ENCODE data around the gene BRICD5. TPM values are rescaled to one million over a fixed set of nuclear protein-coding genes. Genes with fewer than 3 reads are reported as not detected.
A peak's percentile ranks its signal among the peaks of the same experiment; 100 is the strongest.

BRICD5 gene
- total and polyA plus RNA-seq, 2 of the 13 experiments (the other 11 are each of a cell fraction or from before 2014, with no cell fraction given) = 1.6 to 5.8 TPM

DNA sequence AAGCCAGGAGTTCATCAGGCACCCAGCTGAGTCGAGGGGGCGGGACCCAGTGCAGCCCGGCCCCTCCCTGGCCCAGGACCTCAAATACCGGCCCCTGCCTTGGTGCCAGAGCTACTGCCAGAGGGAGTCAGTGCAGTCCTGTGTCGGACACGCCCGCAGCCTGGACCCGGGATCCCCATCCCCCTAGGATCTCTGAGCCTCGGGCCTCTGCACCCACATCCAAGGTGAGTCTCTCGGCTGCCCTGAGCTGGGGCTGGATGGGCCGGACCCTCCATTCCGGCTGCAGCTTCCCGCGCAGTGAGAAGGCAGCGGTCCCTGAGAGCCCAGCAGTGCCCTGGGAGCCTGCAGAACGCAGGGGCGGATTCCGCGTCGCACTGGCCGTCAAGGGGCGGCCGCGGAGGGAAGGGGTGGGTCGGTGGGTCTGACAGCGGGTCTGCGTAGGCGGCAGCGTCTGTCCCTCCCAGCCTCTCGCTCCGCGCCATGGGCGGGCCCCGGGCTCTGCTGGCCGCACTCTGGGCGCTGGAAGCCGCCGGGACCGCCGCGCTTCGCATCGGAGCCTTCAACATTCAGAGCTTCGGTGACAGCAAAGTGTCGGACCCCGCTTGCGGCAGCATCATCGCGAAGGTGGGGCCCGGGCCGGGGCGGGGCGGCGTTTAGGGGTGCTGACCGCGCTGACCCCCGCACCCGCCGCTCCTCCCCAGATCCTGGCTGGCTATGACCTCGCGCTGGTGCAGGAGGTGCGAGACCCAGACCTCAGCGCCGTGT is 25.9 kb upstream of the BRICD5 start, which contains the start of gene DNASE1L2 (continued):
- no peak for TF ChIP-seq JARID2 (CRISPR knock-in tag; IDR thresholded peaks at IDR 0.05; ENCODE audit: insufficient replicate concordance)
- TF ChIP-seq SRY (CRISPR knock-in tag; IDR thresholded peaks at IDR 0.05) = 0 out of 2 replicates have a peak, but pooled peaks have one; percentile 35
- TF ChIP-seq, protein P1, sequence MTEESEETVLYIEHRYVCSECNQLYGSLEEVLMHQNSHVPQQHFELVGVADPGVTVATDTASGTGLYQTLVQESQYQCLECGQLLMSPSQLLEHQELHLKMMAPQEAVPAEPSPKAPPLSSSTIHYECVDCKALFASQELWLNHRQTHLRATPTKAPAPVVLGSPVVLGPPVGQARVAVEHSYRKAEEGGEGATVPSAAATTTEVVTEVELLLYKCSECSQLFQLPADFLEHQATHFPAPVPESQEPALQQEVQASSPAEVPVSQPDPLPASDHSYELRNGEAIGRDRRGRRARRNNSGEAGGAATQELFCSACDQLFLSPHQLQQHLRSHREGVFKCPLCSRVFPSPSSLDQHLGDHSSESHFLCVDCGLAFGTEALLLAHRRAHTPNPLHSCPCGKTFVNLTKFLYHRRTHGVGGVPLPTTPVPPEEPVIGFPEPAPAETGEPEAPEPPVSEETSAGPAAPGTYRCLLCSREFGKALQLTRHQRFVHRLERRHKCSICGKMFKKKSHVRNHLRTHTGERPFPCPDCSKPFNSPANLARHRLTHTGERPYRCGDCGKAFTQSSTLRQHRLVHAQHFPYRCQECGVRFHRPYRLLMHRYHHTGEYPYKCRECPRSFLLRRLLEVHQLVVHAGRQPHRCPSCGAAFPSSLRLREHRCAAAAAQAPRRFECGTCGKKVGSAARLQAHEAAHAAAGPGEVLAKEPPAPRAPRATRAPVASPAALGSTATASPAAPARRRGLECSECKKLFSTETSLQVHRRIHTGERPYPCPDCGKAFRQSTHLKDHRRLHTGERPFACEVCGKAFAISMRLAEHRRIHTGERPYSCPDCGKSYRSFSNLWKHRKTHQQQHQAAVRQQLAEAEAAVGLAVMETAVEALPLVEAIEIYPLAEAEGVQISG (CRISPR knock-in tag; IDR thresholded peaks at IDR 0.05) = 0 out of 2 replicates have a peak, but pooled peaks have one; percentile 25
- TF ChIP-seq U2AF2 (IDR thresholded peaks at IDR 0.05; ENCODE audit: low read depth, low read length) = no peak
- TF ChIP-seq TP53 (CRISPR knock-in tag; conservative IDR thresholded peaks at IDR 0.05) = no peak
- TF ChIP-seq RBFOX2 (IDR thresholded peaks at IDR 0.05; ENCODE audit: low read depth, low read length) = 0 out of 2 replicates have a peak, but pooled peaks have one; percentile 20
- no peak for TF ChIP-seq NCOA2 (CRISPR knock-in tag; IDR thresholded peaks at IDR 0.05)
- TF ChIP-seq NFKB2 (CRISPR knock-in tag; IDR thresholded peaks at IDR 0.05; ENCODE audit: borderline replicate concordance) = no peak
- peak; percentile 75 for TF ChIP-seq AGO2 (optimal IDR thresholded peaks at IDR 0.05; ENCODE audit: low read depth, low read length)
- TF ChIP-seq, protein P2, sequence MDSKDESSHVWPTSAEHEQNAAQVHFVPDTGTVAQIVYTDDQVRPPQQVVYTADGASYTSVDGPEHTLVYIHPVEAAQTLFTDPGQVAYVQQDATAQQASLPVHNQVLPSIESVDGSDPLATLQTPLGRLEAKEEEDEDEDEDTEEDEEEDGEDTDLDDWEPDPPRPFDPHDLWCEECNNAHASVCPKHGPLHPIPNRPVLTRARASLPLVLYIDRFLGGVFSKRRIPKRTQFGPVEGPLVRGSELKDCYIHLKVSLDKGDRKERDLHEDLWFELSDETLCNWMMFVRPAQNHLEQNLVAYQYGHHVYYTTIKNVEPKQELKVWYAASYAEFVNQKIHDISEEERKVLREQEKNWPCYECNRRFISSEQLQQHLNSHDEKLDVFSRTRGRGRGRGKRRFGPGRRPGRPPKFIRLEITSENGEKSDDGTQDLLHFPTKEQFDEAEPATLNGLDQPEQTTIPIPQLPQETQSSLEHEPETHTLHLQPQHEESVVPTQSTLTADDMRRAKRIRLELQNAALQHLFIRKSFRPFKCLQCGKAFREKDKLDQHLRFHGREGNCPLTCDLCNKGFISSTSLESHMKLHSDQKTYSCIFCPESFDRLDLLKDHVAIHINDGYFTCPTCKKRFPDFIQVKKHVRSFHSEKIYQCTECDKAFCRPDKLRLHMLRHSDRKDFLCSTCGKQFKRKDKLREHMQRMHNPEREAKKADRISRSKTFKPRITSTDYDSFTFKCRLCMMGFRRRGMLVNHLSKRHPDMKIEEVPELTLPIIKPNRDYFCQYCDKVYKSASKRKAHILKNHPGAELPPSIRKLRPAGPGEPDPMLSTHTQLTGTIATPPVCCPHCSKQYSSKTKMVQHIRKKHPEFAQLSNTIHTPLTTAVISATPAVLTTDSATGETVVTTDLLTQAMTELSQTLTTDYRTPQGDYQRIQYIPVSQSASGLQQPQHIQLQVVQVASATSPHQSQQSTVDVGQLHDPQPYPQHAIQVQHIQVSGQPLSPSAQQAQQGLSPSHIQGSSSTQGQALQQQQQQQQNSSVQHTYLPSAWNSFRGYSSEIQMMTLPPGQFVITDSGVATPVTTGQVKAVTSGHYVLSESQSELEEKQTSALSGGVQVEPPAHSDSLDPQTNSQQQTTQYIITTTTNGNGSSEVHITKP (CRISPR knock-in tag; IDR thresholded peaks at IDR 0.05; ENCODE audit: low read depth) = no peak
- TF ChIP-seq ZNF839 (CRISPR knock-in tag; IDR thresholded peaks at IDR 0.05; ENCODE audit: borderline replicate concordance) = no peak
- no peak for TF ChIP-seq ZNF431 (CRISPR knock-in tag; IDR thresholded peaks at IDR 0.05; ENCODE audit: borderline replicate concordance, low read depth)
- TF ChIP-seq POLR2G (IDR thresholded peaks at IDR 0.05; ENCODE audit: low read depth, low read length) = peak; percentile 33; the same call in 1 of the 2 replicates
- TF ChIP-seq, protein P3, sequence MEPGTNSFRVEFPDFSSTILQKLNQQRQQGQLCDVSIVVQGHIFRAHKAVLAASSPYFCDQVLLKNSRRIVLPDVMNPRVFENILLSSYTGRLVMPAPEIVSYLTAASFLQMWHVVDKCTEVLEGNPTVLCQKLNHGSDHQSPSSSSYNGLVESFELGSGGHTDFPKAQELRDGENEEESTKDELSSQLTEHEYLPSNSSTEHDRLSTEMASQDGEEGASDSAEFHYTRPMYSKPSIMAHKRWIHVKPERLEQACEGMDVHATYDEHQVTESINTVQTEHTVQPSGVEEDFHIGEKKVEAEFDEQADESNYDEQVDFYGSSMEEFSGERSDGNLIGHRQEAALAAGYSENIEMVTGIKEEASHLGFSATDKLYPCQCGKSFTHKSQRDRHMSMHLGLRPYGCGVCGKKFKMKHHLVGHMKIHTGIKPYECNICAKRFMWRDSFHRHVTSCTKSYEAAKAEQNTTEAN (CRISPR knock-in tag; conservative IDR thresholded peaks at IDR 0.05) = no peak
- TF ChIP-seq, protein P4, sequence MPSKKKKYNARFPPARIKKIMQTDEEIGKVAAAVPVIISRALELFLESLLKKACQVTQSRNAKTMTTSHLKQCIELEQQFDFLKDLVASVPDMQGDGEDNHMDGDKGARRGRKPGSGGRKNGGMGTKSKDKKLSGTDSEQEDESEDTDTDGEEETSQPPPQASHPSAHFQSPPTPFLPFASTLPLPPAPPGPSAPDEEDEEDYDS (CRISPR knock-in tag; IDR thresholded peaks at IDR 0.05) = no peak
- TF ChIP-seq MBD4 (IDR thresholded peaks at IDR 0.05; ENCODE audit: borderline replicate concordance, low read length) = no peak
